NCI-H2107 (cell line): ENCODE data around the gene NTRK2.

Source experiments
- DNase-seq: peaks from one replicate; lab custom pipeline; 2025; lab: John Stamatoyannopoulos, UW

Gene NTRK2

GRCh38 chr9:84669288-84670137, at the start of gene NTRK2:
NTRK2 (plus strand) TSS chr9:84669729; CDS start chr9:84670749, 1,020 bp downstream.
- DNase-seq = no peak

- no peak for DNase-seq
These were observed 49.2 kb upstream of the NTRK2 start for GRCh38 chr9:84620338-84620737.

- no peak for DNase-seq
These were observed 47.7 kb upstream of the NTRK2 start for GRCh38 chr9:84621811-84622210.

- no peak for DNase-seq
These were observed 46.5 kb upstream of the NTRK2 start for GRCh38 chr9:84622981-84623380.

- no peak for DNase-seq
These were observed 33.1 kb upstream of the NTRK2 start for GRCh38 chr9:84636436-84636835.

- DNase-seq = no peak
These were observed 26.9 kb upstream of the NTRK2 start for GRCh38 chr9:84642553-84643141.

GRCh38 chr9:84647699-84648098, 21.8 kb upstream of the NTRK2 start:
- DNase-seq = no peak

GRCh38 chr9:84652496-84653120, 16.9 kb upstream of the NTRK2 start:
- no peak for DNase-seq

- DNase-seq = no peak
These were observed 14.1 kb upstream of the NTRK2 start for GRCh38 chr9:84655447-84655846.

GRCh38 chr9:84659313-84659712, 10.2 kb upstream of the NTRK2 start:
- DNase-seq = no peak

- DNase-seq = no peak
These were observed 9.8 kb upstream of the NTRK2 start for GRCh38 chr9:84659773-84660172.

- DNase-seq = no peak
These were observed 1.8 kb upstream of the NTRK2 start for GRCh38 chr9:84667571-84668195.

GRCh38 chr9:84668196-84669012, 1.1 kb upstream of the NTRK2 start:
- no peak for DNase-seq

- no peak for DNase-seq
These were observed 579 bp upstream of the NTRK2 start for GRCh38 chr9:84669013-84669287.

GRCh38 chr9:84670138-84671041, 861 bp downstream of the NTRK2 start:
- no peak for DNase-seq

GRCh38 chr9:84671586-84672521, 2.3 kb downstream of the NTRK2 start:
- DNase-seq = no peak

GRCh38 chr9:84673806-84674205, 4.3 kb downstream of the NTRK2 start:
- no peak for DNase-seq

- no peak for DNase-seq
These were observed 7.6 kb downstream of the NTRK2 start for GRCh38 chr9:84677080-84677479.

GRCh38 chr9:84679571-84679970, 10.0 kb downstream of the NTRK2 start:
- DNase-seq = no peak
